Colonic mucosa (tissue), 4 donors: ENCODE data around the gene PGM1. TPM values are rescaled to one million over a fixed set of nuclear protein-coding genes. Genes with fewer than 3 reads are reported as not detected.

Source experiments
- DNase-seq: peaks from one replicate; pipeline ENCODE4 v3.0.0-alpha.2; 2020
- H3K27ac ChIP-seq: fragments of 200-600 bp; one replicate; pipeline ENCODE4 v1.8.0; 2021
- H3K27me3 ChIP-seq: fragments of 200-600 bp; one replicate; pipeline ENCODE4 v1.8.0; 2021
- H3K36me3 ChIP-seq: fragments of 200-600 bp; one replicate; pipeline ENCODE4 v1.8.0; 2021
- H3K4me1 ChIP-seq: fragments of 200-600 bp; one replicate; pipeline ENCODE4 v1.8.0; 2021; ENCODE audit warnings: mild to moderate bottlenecking
- H3K4me3 ChIP-seq: fragments of 200-600 bp; one replicate; pipeline ENCODE4 v1.8.0; 2021
- H3K9ac ChIP-seq, 2 donors: one replicate each; pipeline ENCODE4 v1.7.0; 2013; ENCODE audit warnings: control low read depth in 2 of 2, low read depth in 2 of 2, low read length in 2 of 2
- H3K9me3 ChIP-seq: fragments of 200-600 bp; one replicate; pipeline ENCODE4 v1.8.0; 2021
- CTCF ChIP-seq: fragments of 200-600 bp; IDR thresholded peaks from one replicate; pipeline ENCODE4 v1.8.0; 2022; ENCODE audit warnings: antibody characterized with exemption, mild to moderate bottlenecking
- intact Hi-C: fragments of 100-400 bp; cut with DNase I; formaldehyde crosslinking; loops from one replicate; pipeline ENCODE4 v1.14.1; 2022
- total RNA-seq, 2 donors: library from RNA; stranded (reverse); fragmentation: NEBNext Ultra II Directional in 1 of 2; extraction: Animal tissue kit (Norgen Biotek cat#: 25700) in 1 of 2; gene quantifications; one replicate each; pipeline ENCODE4 v1.2.1, GENCODE V29; 2021
- donor health status: healthy.
- donor health status: DM: no; HTN: no; CAD: no.
- donor health status: DM: no; HTN: no; CAD: no.

PGM1 gene
- total RNA-seq, 2 donors from 2014 or later = 104 to 146 TPM

DNA sequence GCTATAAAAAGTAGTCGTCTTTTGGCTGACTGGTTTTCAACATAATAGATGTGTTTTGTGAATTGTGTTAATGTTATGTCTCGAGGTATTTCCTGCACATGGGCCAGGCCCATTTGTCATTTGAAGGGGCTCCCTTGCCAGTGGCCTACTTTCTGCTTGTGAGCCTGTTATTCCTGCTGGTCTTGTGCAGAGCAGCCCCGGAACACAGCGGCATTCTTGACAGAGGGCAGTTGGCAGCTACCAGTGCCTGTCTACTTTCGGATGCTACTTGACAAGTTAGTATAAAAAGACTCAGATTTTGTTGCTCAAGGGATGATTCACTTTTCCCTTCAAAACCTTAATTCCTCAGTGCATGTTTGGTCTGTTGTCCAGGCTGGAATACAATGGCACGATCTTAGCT, 28.5 kb downstream of the PGM1 start:
- Histone ChIP-seq H3K36me3 (no peaks in the 10 kb centered on the region), H3K4me1 (no peaks in the 10 kb centered on the region), H3K4me3 (no peak overlapping the region), H3K9me3 (no peaks in the 10 kb centered on the region), H3K27ac (no peak overlapping the region), H3K27me3 (no peaks in the 10 kb centered on the region), H3K9ac (no peak overlapping the region)
- no peak for TF ChIP-seq CTCF
- DNase-seq = no peak
- intact Hi-C loops = no loop called here

DNA sequence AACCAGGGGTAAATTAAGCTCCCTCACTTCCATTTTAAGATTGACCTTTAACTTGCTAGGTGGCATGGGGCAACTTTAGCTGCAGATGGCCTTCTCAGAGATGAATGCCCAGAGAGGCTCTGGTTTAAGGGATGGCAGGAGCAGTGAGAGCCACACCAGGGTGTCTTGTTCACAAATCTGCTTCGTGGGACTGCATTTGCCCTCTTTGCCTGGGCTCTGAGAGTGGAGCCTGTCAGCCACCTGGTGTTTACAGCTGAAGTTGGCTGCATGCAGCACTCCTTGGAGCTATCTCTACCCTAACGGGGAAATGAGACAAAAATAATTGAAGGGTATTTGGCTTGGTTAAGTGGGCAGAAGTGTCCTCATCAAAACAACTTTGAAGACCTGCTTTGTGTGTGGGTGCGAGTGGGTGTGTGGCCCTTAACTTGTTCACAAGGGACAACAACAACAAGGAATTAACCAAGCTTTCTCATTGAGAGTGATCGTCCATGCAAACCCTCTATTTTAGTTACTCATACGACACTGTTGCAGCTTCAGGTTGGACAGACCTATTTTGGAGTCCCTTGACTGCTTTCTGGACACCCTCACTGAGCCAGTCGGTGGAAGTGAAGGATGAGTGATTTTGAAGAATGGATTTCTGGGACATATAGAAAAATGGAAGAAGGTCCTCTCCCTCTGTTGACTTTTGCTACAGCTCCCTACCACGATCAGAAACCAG, 29.8 kb downstream of the PGM1 start:
- Histone ChIP-seq H3K27me3 (no peaks in the 10 kb centered on the region), H3K36me3 (no peaks in the 10 kb centered on the region), H3K9ac (no peak overlapping the region), H3K4me3 (no peak overlapping the region), H3K9me3 (no peaks in the 10 kb centered on the region), H3K27ac (no peak overlapping the region), H3K4me1 (no peaks in the 10 kb centered on the region)
- intact Hi-C loops = no loop called here
- no peak for TF ChIP-seq CTCF
- DNase-seq = no peak

- Histone ChIP-seq H3K9ac (no peak overlapping the region), H3K27ac (no peak overlapping the region), H3K9me3 (no peaks in the 10 kb centered on the region), H3K36me3 (no peaks in the 10 kb centered on the region), H3K4me1 (no peaks in the 10 kb centered on the region), H3K4me3 (no peak overlapping the region), H3K27me3 (no peaks in the 10 kb centered on the region)
- DNase-seq = no peak
- intact Hi-C loops = no loop called here
- no peak for TF ChIP-seq CTCF
Measured at GRCh38 chr1:63623952-63624351, 30.7 kb downstream of the PGM1 start.

GRCh38 chr1:63624911-63625310, 31.7 kb downstream of the PGM1 start:
- H3K9ac ChIP-seq = no peak overlapping the region
- TF ChIP-seq CTCF = no peak
- H3K36me3 ChIP-seq = no peaks in the 10 kb centered on the region
- no peaks in the 10 kb centered on the region for H3K9me3 ChIP-seq
- no peak overlapping the region for H3K4me3 ChIP-seq
- DNase-seq = no peak
- no peaks in the 10 kb centered on the region for H3K4me1 ChIP-seq
- intact Hi-C loops = no loop called here
- H3K27me3 ChIP-seq = no peaks in the 10 kb centered on the region
- H3K27ac ChIP-seq = no peak overlapping the region

- Histone ChIP-seq H3K4me3 (no peak overlapping the region), H3K4me1 (no peaks in the 10 kb centered on the region), H3K9me3 (no peaks in the 10 kb centered on the region), H3K36me3 (no peaks in the 10 kb centered on the region), H3K27me3 (no peaks in the 10 kb centered on the region), H3K27ac (no peak overlapping the region), H3K9ac (no peak overlapping the region)
- TF ChIP-seq CTCF = no peak
- intact Hi-C loops = no loop called here
- no peak for DNase-seq
Measured at GRCh38 chr1:63626222-63626621, 33.0 kb downstream of the PGM1 start.
